HG02852 (cell line): ENCODE results near the gene LGALS4.
"Not testable (repeated sequence)": the region's sequence is repeated elsewhere in the genome, so short reads cannot be mapped to it uniquely, and the experiment has no call there.

Experiments used
- ATAC-seq: cut with Tn5 transposase; IDR thresholded peaks from one replicate; pipeline ENCODE4 v1.9.1; 2021; ENCODE audit warnings: mild to moderate bottlenecking, moderate library complexity; ENCODE audit not compliant: unreplicated experiment

The LGALS4 gene

DNA sequence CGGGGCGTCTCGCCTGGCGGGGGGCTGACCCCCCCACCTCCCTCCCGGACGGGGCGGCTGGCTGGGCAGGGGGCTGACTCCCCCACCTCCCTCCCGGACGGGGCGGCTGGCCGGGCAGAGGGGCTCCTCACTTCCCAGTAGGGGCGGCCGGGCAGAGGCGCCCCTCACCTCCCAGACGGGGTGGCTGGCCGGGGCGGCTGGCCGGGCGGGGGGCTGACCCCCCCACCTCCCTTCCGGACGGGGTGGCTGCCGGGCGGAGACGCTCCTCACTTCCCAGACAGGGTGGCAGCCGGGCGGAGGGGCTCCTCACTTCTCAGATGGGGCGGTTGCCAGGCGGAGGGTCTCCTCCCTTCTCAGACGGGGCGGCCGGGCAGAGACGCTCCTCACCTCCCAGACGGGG is 15.0 kb downstream of the LGALS4 start:
- ATAC-seq, result not testable (repeated sequence)

DNA sequence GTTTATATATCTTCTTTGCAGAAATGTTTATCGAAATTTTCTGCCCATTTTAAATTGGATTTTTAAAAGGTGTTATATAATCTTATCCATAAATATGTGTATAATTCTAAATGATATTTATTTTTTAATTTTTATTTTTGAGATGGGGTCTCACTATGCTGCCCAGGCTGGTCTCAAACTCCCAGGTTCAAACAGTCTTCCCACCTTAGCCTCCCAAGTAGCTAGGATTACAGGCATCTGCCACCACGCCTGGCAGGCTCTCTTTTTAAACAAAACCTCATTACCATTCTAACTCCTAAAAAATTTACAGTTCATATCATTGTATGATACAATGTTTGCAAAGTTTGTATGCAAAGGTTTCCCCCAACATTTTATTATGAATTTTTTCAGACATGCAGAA is 16.6 kb downstream of the LGALS4 start:
- ATAC-seq, result no peak

DNA sequence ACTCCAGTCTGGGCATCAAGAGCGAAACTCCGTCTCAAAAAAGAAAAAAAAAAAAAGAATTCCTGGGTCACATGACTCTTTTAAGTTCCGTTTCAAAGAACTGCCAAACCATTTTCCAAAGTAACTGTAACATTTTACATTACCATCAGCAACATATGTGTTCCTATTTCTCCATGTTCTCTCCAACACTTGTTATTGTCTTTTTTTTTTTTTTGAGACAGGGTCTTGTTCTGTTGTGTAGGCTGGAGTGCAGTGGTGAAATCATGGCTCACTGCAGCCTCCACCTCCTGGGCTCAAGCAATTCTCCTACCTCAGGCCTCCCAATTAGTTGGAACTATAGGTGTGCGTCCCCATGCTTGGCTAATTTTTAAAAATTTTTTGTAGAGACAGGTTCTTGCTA is 17.2 kb downstream of the LGALS4 start:
- no peak for ATAC-seq

DNA sequence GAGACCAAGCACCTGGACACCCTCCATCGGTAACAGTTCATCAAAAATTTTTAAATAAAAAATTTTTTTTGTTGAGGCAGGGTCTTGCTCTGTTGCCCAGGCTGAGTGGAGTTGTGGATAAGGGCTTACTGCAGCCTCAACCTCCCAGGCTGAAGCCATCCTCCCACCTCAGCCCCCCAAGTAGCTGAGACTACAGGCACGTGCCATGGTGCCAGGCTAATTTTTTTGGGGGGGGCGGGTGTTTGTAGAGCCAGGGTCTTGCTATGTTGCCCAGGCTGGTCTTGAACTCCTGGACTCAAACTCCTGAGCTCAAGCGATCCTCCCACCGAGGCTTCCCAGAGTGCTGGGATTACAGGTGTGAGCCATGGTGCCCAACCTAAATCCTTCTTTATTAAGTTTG is 19.1 kb downstream of the LGALS4 start:
- ATAC-seq, result no peak

DNA sequence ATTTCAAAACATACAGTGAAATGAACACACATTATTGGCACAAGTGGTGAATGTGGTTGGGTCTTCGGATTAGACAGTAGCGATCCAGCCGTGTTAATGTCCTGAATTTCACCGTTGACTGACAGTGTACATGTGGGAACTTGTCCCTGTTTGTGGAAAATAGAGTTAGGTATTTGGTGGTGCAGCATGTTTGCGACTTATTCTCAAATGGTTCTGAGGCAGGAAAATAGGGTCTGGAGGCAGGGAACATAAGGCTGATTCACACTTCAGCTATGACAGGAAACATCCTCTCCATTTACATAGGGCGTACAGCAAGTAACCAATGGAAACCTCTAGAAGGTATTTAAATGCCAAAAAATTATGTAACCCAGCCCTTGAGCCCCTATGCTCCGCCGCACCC is 19.6 kb downstream of the LGALS4 start:
- ATAC-seq, result no peak

DNA sequence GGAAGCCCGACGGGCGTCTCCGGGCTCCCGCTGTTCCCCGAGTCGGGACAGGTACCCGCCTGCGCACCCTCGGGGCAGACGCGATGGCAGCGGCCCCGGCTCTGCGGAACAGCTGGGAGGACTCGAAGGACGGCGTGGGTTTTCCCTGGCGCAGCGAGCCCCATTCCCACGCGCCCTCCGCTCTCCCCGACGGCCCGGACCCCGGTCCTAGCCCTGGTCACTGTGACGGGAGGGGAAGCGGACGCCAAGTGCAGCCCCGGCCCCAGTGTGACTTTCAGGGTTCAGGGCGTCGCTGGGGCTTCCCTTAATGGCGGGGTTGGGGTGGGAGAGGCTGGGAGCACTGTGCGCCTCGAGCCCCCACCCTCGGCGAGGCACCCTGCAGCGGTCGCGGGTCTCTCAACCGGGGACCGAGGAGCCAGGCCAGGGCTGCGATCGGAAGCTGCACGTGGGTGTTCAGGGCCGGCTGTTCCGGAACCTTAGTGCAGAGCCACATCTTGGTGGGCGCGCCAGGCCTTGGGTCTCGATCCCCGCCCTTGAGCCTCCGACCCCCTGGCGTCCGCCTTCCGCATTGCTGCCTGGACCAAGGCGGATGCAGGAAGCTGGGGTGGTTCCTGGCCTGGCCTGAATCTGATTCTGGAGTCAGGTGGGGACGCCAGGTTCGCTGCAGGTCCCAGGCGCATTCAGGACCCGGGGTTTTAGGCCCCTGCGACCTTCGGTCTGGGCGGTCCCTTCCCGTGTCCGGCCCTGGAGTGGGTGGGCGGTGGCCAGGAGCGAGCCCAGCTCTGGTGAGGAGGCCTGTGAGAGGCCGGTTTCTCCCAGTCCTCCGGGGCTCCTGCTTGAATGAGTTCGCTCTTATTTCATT is 20.3 kb downstream of the LGALS4 start:
- ATAC-seq, result no peak

DNA sequence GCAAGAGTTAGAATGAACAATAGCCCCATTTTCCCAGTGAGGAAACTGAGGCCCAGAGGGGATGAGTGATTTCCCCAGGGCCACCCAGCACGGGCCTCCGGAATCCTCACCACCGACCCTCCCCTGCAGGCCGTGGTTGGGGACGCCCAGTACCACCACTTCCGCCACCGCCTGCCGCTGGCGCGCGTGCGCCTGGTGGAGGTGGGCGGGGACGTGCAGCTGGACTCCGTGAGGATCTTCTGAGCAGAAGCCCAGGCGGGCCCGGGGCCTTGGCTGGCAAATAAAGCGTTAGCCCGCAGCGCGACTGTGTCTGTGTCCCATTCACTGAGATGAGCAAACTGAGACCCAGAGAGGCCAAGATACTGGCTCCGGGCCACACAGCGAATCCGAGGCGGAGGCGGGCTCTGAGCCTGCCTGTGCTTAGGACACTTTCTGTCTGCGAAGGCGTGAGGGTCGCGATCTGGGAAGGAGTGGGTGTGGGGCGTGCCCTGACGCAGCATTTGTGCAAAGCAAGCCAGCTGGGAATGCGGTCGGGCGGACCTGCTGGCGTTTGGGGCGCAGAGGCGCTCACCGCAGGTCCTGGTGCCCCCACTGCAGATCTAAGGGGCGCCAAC is 21.2 kb downstream of the LGALS4 start:
- peak; percentile 44 for ATAC-seq

DNA sequence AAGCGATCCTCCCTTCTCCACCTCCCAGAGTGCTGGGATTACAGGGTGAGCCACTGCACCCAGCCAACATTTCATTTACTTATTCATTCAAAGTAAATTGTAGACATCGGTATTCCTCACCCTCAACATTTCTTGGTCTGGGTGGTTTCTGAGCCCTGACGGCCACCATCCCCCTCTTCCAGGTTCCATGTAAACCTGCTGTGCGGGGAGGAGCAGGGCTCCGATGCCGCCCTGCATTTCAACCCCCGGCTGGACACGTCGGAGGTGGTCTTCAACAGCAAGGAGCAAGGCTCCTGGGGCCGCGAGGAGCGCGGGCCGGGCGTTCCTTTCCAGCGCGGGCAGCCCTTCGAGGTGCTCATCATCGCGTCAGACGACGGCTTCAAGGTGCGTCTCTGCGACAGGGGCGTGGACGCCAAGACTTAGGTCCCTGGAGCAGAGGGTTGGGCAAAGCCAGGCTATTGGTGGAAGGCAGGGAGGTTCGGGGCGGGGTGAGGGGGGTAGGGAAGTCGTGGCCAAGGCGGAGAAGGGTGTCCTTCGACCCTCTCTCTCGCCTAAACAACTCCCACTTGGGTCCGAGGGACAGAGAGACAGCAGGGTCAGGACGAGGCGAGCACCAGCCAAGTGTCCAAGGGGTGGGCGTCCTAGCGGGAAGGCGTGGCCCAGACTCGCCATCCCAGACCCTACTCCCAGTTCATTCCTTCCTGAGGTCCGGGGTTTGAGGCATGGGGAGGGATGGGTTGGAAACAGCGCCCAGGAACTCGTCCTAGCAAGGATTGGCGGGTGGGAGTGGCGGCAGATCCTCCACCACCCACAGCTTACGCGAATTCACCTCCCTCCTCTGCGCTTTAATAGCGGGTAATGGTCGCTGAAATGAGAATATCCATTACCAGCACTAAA is 22.0 kb downstream of the LGALS4 start:
- ATAC-seq, result not testable (repeated sequence)

DNA sequence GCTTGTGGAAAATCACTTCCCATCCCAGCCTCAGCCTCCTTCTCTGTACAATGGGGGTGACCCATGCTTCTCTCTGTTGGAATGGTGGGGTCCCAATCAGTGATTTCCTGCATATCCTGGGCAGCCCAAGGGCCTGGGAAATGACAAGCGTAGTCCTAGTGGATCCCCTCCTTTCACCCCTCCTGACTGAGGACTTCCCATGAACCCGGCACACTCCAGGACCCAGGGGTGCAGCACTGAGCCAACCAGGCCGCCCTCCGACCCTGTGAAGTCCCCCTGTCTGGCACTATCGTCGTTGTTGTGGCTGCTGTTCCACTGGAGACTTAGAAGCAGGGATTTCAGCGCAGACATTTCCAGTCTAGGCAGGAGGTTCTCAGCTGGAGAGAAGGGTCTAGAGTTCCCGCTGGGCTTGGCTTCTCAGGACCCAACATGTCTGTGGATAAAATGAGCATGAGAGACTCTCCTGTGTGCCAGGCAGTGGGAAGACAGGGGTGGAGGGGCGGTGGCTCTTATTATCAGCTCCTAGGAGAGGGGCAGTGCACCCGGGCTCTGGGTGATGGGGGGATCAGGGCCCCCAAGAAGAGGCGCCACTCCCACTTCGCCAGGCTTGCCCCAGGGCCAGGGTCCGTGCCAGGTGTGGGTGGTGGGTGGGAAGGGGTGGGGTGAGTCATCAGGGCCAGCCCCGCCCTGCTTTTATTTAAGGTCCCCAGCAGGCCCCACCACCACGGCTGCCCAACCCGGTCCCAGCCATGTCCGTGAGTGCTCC is 24.1 kb downstream of the LGALS4 start, which contains the start of gene LGALS7B:
TSS of gene LGALS7B (plus strand) at position 723 of the 766 bp plus-strand sequence. CDS start at position 750, 27 bp downstream.
- no peak for ATAC-seq

DNA sequence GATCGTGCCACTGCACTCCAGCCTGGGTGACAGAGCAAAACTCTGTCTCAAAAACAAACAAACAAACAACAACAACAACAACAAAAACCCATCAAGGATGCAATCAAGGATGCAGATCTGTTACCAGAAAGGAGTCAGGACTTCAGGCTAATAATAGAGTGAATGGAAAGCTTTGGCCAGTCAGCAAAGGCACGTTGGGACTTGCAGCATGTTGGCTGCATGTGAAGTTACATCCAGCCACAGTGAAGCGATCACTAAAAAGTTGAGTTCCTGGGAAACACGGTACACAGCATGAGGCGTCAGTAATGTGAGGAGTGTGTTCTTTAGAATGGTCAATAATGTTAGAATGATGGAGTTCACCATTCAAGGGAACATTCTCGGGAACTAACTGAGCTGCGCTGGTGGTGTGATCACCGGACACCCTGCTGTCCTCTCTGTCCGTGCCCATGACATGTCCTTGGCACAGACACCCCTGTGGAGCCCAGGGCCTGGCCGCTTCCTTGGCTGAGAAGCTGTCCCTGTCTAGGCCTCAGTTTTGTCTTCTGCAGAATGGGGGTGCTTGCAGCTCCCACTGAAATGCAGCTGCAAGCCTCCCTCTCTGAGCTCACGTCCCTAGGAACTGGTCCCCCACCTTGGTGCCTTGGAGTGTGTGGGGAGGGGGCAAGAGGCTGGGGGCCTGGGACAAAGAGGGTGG is 26.0 kb downstream of the LGALS4 start:
- no peak for ATAC-seq

DNA sequence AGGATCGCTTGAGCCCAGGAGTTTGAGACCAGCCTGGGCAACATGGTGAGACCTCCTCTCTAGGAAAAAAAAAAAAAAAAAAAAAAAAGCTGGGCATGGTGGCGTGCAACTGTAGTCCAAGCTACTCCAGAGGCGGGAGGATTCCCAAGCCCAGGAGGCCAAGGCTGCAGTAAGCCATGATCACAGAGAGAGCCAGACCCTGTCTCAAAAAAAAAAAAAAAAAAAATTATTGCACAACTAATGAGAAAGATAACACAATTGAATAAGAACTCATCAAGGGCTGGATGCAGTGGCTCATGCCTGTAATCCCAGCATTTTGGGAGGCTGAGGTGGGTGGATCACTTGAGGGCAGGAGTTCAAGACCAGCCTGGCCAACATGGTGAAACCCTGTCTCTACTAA is 26.7 kb downstream of the LGALS4 start:
- ATAC-seq, result not testable (repeated sequence)

DNA sequence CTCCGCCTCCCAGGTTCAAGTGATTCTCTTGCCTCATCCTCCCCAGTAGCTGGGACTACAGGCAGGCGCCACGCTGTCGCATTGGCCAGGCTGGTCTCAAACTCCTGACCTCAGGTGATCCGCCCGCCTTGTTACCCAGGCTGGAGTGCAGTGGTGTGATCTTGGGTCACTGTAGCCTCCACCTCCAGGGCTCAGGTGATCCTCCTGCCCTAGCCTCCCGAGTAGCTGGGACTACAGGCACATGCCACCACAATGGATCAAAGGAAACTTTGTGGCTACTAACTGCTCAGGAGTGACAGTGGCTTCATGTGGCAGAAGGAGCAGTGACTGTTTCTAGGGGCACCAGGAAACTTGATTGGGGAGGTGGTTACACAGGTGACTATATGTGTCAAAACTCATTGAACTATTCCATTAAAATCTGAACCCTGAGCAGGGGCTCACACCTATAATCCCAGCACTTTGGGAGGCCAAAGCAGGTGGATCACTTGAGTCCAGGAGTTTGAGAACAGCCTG is 27.5 kb downstream of the LGALS4 start:
- ATAC-seq, result no peak

DNA sequence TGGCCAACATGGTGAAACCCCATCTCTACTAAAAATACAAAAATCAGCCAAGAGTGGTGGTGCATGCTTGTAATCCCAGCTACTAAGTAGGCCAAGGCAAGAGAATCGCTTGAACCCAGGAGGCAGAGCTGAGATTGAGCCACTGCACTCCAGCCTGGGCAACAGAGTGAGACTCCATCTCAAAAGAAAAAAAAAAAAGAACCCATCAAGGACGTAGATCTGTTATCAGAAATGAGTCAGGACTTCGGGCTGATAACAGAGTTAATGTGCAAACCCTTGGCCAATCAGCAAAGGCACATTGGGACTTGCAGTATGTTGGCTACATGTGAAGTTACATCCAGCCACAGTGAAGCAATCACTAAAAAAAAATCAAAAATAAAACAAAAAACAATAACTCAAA is 28.5 kb downstream of the LGALS4 start:
- no peak for ATAC-seq

DNA sequence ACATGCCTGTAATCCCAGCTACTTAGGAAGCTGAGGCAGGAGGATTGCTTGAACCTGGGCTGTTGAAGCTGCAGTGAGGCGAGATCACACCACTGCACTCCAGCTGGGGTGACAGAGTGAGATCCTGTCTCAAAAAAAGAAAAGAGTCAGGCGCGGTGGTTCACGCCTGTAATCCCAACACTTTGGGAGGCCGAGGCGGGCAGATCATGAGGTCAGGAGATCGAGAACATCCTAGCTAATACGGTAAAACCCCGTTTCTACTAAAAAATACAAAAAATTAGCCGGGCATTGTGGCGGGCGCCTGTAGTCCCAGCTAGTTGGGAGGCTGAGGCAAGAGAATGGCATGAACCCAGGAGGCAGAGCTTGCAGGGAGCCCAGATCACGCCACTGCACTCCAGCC is 30.5 kb downstream of the LGALS4 start:
- not testable (repeated sequence) for ATAC-seq

DNA sequence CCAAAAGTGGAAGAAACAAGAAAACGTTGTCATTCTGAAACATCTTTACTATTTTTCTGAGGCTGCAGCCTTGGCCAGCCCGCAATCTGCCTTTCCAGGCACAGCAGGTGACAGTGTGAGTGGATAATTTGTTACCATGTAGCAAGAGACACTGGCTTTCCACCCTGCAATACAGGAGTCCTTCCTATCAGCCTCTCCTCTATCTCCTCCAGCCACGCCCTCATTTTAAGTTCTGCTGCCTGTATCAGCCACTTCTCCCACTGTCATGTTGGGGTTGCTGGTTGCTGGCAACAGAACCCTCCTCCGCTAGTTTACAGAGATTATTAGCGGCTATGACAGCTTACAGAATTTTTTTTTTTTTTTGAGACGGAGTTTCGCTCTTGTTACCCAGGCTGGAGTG is 31.7 kb downstream of the LGALS4 start:
- ATAC-seq, result no peak

DNA sequence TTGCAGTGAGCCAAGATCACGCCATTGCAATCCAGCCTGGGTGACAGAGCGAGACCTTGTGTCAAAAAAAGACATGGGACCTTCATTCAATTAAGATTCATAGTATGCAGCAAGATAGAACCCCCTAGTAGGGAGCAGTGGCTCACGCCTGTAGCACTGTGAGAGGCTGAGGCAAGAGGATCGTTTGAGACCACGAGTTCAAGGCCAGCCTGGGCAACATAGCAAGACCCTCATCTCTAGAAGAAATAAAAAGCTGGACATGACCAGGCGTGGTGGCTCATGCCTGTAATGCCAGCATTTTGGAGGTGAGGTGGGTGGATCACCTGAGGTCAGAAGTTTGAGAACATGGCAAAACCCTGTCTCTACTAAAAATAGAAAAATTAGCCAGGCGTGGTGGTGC is 32.3 kb downstream of the LGALS4 start:
- no peak for ATAC-seq

DNA sequence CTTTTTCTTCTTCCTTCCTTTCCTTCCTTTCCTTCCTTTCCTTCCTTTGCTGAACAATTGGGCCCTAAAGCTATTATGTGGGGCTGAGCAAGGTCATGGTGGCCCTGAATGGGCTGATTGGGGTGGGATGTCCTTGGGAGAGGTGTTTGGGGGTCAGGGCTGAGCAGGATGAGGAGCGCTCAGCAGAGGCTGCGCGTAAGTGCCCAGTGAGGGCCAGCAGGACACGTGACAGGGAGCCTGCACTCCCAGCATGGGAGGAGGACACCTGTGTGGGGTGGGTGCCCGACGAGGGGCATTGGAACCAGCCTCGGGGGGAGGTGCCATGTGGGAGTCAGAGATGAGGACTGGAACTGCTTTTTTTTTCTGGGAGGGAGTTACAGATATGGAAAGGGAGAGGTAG is 34.0 kb downstream of the LGALS4 start:
- no peak for ATAC-seq

DNA sequence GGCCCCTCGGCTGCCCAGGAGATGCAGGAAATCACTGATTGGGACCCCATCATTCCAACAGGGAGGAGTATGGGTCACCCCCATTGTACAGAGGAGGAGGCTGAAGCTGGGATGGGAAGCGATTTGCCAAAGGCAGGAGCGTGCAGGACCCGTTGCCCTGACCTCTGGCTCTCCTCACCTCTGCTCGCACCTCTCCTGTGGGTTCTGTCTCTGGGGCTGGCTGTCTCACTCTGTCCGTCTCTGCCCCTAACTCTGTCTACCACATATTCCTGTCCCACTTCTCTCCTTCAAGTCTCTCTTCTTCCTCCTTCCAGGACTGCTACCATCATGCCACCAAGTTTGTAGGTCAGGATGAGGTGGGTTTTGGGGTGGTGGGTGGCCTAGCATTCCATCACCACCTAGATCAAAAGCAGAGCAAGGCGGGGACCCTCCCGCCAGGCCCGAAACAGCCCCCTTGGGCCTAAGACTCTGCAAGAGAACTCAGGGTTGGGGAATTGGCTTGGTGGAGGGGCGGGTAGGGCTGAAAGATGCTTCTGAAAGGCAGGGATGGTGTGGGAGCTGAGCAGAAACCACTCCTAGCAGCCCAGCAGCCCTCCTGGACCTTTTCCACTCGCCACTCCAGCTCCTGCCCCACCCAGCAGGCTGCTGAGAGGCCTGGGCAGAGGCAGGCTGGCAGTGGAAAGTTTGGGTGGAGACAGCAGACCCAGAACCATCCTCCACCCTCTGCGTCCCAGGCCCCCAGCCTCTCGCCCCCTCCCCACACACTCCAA is 38.4 kb downstream of the LGALS4 start:
- no peak for ATAC-seq
